Renal cortical epithelial cell (primary cell): ENCODE data around the gene KIAA1549. TPM values are rescaled to one million over a fixed set of nuclear protein-coding genes. Genes with fewer than 3 reads are reported as not detected.
"Not testable (repeated sequence)": the region's sequence is repeated elsewhere in the genome, so short reads cannot be mapped to it uniquely, and the experiment has no call there.

Source experiments
- DNase-seq: peaks from one replicate; pipeline ENCODE4 v3.0.0-alpha.2; 2011; ENCODE audit warnings: low read depth
- total RNA-seq: library from RNA; depleted of rRNA; stranded (reverse); fragments of >200 nt; gene quantifications from 2 replicates; pipeline ENCODE4 v1.2.3, GENCODE V29; 2014

KIAA1549 gene
- 1.0 and 10.1 TPM in 2 replicates for total RNA-seq

DNA sequence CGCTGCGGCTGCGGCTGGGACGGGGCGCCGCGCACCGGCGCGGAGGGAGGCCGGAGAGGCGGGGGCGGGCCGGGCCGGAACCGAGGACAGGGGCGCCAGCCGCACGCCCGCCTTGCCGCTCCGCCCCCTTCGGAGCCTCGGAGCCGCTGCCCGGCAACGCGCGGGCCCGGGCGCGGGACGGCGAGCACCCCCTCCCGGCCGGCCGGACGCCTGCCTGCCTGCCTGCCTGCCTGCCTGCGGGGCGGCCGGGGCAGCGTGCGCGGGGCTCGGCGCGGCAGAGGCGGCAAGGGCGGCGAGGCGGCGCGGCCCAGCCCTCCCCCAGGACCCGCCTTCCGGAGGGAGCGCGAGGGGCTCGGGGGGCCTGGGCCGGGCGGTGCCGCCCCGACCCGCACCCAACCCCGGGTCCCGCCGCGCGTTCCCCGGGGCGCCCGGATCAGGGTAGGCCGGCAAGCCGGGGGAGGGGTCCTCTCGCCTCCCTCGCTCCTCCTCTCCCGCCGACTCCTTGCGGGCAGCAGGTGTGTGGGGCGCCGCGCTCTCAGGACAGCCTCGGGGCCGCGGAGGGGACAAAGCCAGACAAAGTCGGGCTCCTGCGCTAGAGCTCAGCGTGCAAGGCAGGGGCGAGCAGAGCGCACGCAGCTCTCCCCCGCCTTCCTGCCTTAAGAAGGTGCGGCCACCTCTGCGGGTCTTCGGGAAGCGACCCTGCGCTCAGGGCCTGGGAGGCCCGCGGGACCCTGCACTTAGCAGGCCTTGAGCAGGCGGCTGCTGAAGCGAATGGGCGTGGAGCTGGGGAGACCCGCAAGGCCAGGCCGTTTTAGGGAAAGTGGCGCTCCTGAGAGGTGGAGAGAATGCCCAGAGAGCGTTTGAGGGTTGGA lies at the start of gene KIAA1549:
KIAA1549 (minus strand) TSS at position 58 of the 872 bp plus-strand sequence. CDS start 120 bp downstream, outside the sequence.
- no peak for DNase-seq

- DNase-seq: no peak
Measured at GRCh38 chr7:139029353-139029752, 48.2 kb upstream of the KIAA1549 start.

GRCh38 chr7:139026551-139026950 lies 45.4 kb upstream of the KIAA1549 start:
- DNase-seq: no peak

DNA sequence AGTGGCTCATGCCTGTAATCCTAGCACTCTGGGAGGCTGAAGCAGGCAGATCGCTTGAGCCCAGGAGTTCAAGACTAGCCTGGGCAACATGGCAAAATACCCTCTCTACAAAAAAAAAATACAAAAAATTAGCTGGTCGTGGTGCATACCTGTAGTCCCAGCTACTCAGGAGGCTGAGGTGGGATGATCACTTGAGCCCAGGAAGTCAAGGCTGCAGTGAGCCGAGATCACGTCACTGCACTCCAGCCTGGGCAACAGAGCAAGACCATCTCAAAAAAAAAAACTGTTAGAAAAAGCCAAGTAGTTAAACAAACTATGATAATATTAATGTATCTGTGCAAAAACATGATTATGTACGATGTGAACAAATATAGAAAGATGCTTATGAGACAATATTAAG lies 44.7 kb upstream of the KIAA1549 start:
- not testable (repeated sequence) for DNase-seq

DNA sequence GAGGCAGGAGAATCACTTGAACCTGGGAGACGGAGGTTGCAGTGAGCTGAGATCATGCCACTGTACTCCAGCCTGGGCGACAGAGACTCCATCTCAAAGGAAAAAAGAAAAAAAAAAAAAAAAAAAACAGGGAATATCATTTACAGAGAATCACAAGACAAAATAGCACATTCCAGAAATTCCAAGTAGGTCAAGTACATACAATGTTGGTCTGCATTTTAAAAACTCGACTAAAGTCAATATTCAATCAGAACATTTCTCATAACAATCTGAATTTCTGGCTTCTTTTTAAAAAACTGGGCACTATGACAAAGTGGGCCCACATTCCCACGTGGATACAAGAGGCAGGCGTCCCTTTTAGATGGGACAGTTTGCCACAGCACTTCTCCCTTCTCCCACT lies 41.9 kb upstream of the KIAA1549 start:
- DNase-seq: peak; percentile 18

DNA sequence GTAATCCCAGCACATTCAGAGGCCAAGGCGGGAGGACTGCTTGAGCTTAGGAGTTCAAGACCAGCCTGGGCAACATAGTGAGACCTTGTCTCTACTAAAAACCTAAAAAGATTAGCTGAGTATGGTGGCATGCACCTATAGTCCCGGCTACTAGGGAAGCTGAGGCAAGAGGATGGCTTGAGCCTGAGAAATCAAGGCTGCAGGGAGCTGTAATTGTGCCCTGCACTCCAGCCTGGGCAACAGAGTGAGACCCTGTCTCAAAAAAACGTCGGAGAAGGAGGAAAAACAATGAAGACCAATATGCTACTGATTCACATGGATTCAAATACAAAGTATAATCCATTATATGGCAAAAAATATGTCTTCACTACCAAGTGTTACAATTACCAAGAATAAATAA lies 41.1 kb upstream of the KIAA1549 start:
- no peak for DNase-seq

DNA sequence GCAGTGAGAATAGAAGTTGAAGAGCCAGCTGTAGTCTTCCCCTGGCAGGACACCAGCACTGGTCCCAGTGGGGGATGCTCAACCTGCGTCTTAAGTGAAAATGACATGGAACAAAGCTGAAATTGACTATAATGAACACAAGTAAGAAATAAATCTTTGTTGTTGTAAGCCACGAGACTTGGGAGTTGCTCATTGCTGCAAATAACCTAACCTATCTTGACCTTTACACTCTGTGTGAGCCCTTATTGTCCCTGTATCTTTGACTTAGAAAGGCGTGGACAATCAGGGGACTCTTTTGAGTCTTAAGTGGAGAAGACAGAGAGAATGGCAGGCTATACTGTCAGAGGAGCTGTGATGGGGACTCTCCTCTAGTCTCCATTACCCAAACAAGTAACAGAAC lies 37.7 kb upstream of the KIAA1549 start:
- no peak for DNase-seq

DNA sequence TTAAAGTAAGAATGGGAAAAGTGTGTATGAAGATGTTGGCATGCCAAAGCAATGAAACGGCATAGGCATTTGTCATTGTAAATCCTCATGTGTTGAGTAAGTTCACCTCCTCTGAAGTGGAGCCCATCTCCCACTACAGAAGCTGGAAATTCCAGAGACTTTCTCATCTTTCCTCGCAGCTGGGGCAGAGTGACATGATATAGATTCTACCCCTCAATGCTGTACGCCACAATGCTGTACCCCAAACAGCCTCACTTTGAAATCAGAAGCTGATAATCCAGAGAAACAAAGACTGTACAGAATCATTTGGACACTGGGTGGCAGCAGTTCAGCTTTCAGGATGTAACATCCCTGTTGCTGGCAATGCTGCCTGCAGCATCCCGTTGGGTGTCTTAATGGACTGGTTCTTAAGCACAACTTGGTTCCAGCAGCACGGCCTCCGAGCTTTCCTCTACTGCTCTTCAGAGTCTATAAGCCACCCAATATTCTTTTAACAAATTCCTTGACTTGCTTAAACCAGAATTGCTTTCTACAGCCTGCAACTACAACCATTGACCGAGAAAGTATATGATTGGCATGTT lies 35.8 kb upstream of the KIAA1549 start:
- DNase-seq: peak; percentile 67

DNA sequence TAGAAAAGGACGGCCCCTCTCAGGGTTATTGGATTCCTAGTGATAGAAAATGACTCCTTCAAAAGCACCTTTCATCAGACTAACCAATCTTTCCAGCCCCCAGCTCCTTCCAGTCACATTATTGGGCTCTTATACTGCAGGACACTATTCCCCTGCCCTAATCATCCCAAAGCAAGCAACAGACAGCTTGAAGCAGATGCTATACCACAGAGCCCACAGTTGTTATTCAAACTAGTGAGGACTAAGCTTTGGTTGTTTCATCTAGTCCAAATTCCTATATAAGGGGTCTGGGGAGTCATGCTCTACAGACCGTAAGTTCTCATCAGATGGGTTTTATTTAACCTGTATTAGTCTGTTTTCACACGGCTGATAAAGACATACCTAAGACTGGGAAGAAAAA lies 30.2 kb upstream of the KIAA1549 start:
- no peak for DNase-seq

GRCh38 chr7:139004321-139005090 lies 23.3 kb upstream of the KIAA1549 start:
- no peak for DNase-seq

DNA sequence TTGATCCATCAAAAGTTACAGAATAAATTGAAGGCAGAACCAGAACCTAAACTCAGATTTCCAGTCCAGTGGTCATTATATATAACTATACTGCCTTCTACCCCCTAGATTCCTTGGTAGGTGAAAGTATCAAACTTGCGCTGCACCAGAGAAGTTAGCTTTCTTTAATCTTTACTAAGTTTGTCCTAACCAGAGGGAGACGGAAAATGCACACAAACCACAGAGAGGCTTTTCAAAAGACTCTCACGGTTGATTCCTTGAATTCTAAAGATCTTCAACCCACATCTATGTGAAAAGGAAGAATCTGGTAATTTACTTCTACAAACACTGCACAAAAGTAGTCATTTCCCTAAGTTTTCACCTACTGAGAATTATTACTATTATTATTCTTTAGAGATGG lies 18.2 kb upstream of the KIAA1549 start:
- no peak for DNase-seq

- no peak for DNase-seq
Measured at GRCh38 chr7:138992052-138992531, 10.9 kb upstream of the KIAA1549 start.

DNA sequence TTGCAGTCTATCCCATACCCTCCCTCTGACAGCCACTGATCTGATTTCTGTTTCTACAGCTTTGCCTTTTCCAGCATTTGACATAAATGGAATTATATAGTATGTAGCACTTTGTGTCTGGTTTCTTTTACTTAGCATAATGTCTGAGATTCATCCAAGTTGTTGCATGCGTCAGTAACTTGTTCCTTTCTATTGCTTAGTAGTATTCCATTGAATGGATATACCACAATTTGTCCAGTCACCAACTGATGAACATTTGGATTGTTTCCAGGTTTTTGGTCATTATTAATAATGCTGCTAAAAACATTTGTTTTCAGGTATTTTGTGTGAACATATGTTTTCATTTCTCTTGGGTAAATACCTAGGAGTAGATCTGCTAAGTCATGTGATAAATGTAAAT lies 6.5 kb upstream of the KIAA1549 start:
- no peak for DNase-seq

DNA sequence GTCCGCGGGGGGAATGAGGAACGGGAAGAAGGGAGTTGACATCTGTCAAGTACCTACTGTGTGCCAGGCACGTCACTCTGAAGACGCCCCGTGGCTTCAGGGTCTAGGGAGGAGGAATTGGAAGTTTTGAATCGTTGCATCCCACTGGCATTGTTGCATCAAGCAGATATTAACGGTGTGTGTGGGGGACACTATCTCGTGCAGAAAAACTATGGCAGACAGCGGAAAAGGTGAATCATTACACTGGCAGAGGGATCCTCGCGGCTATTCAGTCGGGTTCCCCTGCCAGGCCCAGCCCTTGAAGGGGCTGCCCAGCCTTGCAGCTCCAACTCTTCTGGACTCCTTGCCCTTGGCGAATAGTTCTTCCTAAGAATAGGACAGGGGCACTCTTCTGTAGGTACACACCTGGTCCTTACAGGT lies 1.0 kb upstream of the KIAA1549 start:
- DNase-seq: no peak

DNA sequence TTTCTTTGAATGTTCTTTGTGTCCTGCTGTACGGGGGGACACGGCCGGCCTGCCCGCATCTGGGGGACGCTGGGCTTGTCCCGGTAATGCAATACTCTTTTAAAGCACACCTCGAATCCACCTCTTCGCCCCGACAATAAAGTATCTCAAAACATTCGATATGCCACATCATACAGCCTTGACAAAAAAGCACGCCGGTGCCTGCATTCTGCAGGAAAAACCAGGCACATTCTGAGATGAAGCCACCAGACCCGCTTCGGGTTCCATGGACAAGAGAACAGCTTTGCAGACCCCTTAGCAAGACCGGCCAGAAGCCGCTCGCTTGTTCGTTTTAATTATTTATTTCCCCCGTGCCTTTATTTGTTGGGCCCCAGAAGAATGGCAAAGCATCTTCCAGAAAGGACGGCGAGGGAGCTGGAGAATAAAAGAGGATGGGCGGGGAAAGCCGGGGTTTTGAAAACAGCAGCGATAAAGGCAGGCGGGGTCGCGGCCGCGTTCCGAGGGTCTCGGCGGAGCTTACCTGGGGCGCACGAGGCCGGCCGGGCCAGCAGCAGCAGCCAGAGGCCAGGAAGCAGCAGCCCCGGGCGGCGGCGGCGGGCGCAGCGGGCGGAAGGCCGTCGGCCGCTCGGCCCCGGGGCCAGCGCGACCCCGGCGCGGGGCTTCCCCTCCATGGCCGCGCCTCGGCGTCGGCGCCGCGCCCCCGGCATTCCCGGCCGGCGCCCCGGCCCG lies 462 bp downstream of the KIAA1549 start:
- DNase-seq: no peak

GRCh38 chr7:138979988-138980562 lies 1.1 kb downstream of the KIAA1549 start:
- no peak for DNase-seq

DNA sequence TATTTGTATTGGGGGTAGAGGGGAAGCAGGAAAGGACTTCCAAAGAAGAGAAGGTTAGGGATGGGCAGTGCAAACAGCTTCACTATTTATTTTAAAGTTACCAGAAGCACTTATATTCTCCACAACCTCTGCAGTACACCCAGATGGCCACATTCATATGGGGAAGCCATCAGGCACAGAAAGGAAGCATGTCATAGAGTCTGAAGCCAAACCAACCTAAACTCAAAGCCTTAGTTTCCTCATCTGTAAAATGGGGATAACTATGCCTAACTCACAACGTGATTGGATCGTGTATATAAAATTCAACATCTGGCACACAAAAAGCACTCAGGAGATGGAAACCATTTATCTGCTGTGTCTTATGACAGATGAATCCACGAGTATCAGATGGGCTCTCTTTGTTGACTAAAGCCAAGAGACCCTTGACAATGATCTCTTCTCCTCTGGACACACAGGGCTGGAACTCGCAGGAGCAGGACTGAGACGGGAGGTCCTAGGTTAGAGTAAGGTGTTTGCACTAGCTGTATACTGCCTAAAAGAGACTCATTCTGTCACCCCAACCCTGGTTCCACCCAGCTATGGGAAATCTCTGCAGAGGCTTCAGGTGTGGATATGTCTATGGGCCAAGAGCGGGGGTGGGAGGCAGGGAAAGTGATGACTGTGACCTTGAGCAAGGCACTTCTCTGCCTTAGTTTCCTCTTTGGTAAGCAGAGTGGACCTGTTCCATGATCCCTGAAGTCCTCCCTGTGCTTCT lies 1.8 kb downstream of the KIAA1549 start:
- peak; percentile 13 for DNase-seq

- no peak for DNase-seq
Measured at GRCh38 chr7:138978541-138979184, 2.5 kb downstream of the KIAA1549 start.

DNA sequence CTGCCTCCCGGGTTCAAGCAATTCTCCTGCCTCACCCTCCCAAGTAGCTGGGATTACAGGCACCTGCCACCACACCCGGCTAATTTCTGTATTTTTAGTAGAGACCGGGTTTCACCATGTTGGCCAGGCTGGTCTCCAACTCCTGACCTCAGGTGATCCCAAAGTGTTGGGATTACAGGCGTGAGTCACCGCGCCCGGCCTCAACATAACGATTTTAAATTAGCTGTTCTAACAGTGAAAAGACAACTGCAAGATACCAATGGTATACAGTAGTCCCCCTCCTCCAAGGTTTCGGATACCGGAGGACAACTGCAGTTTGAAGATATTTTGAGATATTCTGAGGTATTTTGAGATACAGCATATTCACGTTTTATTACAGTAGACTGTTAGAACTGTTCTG lies 5.0 kb downstream of the KIAA1549 start:
- not testable (repeated sequence) for DNase-seq
